H1 (cell line): Measurements from ENCODE around the gene FAH. TPM values are rescaled to one million over a fixed set of nuclear protein-coding genes. Genes with fewer than 3 reads are reported as not detected.
A peak's percentile ranks its signal among the peaks of the same experiment; 100 is the strongest.

Experiments
- ATF2 ChIP-seq: IDR thresholded peaks from 2 replicates; pipeline ENCODE4 v1.6.1; 2012; ENCODE audit warnings: low read length, inconsistent platforms
- BRCA1 ChIP-seq: IDR thresholded peaks from 2 replicates; pipeline ENCODE4 v1.6.1; 2012; ENCODE audit warnings: low read depth, low read length, improper control_type of control experiment
- CBX5 ChIP-seq: fragments of 300-800, 300-1000 bp; sonication (generic); IDR thresholded peaks from 2 replicates; pipeline ENCODE4 v1.7.1; 2016; ENCODE audit warnings: antibody characterized with exemption, low read length, low read depth
- CBX8 ChIP-seq: fragments of 300-800, 300-1000 bp; sonication (generic); IDR thresholded peaks from 2 replicates; pipeline ENCODE4 v1.7.1; 2016; ENCODE audit warnings: low read depth, low read length, borderline replicate concordance
- EP300 ChIP-seq, 2 experiments: IDR thresholded peaks; 1 replicate in 1 of 2; 2 replicates in 1 of 2; pipeline ENCODE4 v1.6.1; 2011 to 2012; ENCODE audit warnings: low read depth in 2 of 2, low read length in 2 of 2, mild to moderate bottlenecking in 2 of 2, borderline replicate concordance in 1 of 2, inconsistent platforms in 1 of 2, moderate library complexity in 1 of 2
- GABPA ChIP-seq: IDR thresholded peaks from 2 replicates; pipeline ENCODE4 v1.6.1; 2011; ENCODE audit warnings: mild to moderate bottlenecking, low read length, moderate library complexity, borderline replicate concordance; ENCODE audit not compliant: insufficient read depth
- KDM1A ChIP-seq: fragments of 200-600, 300-600 bp; sonication (generic); IDR thresholded peaks from 2 replicates; pipeline ENCODE4 v1.7.1; 2016; ENCODE audit warnings: mild to moderate bottlenecking, low read length, borderline replicate concordance
- PHF8 ChIP-seq: fragments of 200-600 bp; sonication (generic); conservative IDR thresholded peaks from 2 replicates; pipeline ENCODE4 v1.7.1; 2012; ENCODE audit warnings: low read depth, mild to moderate bottlenecking, inconsistent platforms, low read length, moderate library complexity
- POU5F1 ChIP-seq: IDR thresholded peaks from 2 replicates; pipeline ENCODE4 v1.6.1; 2011; ENCODE audit warnings: low read depth, mild to moderate bottlenecking, low read length, moderate library complexity
- RAD21 ChIP-seq, 2 experiments: IDR thresholded peaks in 1 of 2; conservative IDR thresholded peaks in 1 of 2; 2 replicates each; pipeline ENCODE4 v1.6.1; 2011; ENCODE audit warnings: low read depth in 2 of 2, low read length in 2 of 2, improper control_type of control experiment in 1 of 2, inconsistent platforms in 1 of 2, mild to moderate bottlenecking in 1 of 2, moderate library complexity in 1 of 2
- SIN3A ChIP-seq, 2 experiments: IDR thresholded peaks in 1 of 2; conservative IDR thresholded peaks in 1 of 2; 2 replicates each; pipeline ENCODE4 v1.6.1; 2011 to 2012; ENCODE audit warnings: low read length in 2 of 2, improper control_type of control experiment in 1 of 2, low read depth in 1 of 2, mild to moderate bottlenecking in 1 of 2
- SIRT6 ChIP-seq: IDR thresholded peaks from one replicate; pipeline ENCODE4 v1.7.1; 2012; ENCODE audit warnings: low read length, inconsistent platforms
- SP4 ChIP-seq: IDR thresholded peaks from 2 replicates; pipeline ENCODE4 v1.6.1; 2012; ENCODE audit warnings: low read length, inconsistent platforms
- ZNF274 ChIP-seq: IDR thresholded peaks from 2 replicates; pipeline ENCODE4 v1.7.0; 2012; ENCODE audit warnings: low read length, borderline replicate concordance; ENCODE audit errors: extremely low read depth
- polyA plus RNA-seq, 7 experiments: library from polyadenylated mRNA; depleted of rRNA in 3 of 7; stranded (reverse) in 5 of 7; unstranded in 2 of 7; fragments of >200 nt in 5 of 7; fragments of 200-250 nt in 2 of 7; gene quantifications; 1 replicate in 5 of 7; 2 replicates in 1 of 7; 4 replicates in 1 of 7; pipeline versions ENCODE4 v1.2.1 to v1.2.3, GENCODE V29; 2011 to 2013; ENCODE audit warnings: missing spikeins in 2 of 7, mixed read lengths in 2 of 7
- total RNA-seq: library from RNA; stranded (reverse); fragmentation: NEBNext Ultra II Directional; extraction: Animal tissue kit (Norgen Biotek cat#: 25700); gene quantifications from 2 replicates; pipeline ENCODE4 v1.2.1, GENCODE V29; 2021

Gene FAH
- total and polyA plus RNA-seq, 2 of the 8 experiments (the other 6 are each of a cell fraction or from before 2014, with no cell fraction given), result 20.0 to 21.7 TPM

GRCh38 chr15:80152896-80153876 lies at the start of gene FAH (continued):
- TF ChIP-seq EP300 (IDR thresholded peaks at IDR 0.05; ENCODE audit: borderline replicate concordance in 1 of 2, low read depth in 2 of 2, low read length in 2 of 2) (no peak), KDM1A (no peak), CBX5 (no peak), SIN3A (conservative IDR thresholded peaks at IDR 0.05 in 1 of 2, IDR thresholded peaks at IDR 0.05 in 1 of 2; ENCODE audit: low read depth in 1 of 2, low read length in 2 of 2) (no peak; a peak in 1 of 4 replicates), BRCA1 (no peak), PHF8 (0 out of 2 replicates have a peak, but pooled peaks have one; percentile 18), RAD21 (IDR thresholded peaks at IDR 0.05 in 1 of 2, conservative IDR thresholded peaks at IDR 0.05 in 1 of 2; ENCODE audit: low read depth in 2 of 2, low read length in 2 of 2) (no peak), CBX8 (no peak), SIRT6 (no peak), ATF2 (no peak), ZNF274 (no peak), GABPA (no peak), POU5F1 (no peak), SP4 (no peak)
